HG02759 (cell line): ENCODE data around the gene MTM1.

Source experiments
- ATAC-seq: cut with Tn5 transposase; IDR thresholded peaks from one replicate; pipeline ENCODE4 v1.9.1; 2021; ENCODE audit warnings: mild to moderate bottlenecking, moderate library complexity; ENCODE audit not compliant: unreplicated experiment

MTM1 gene

DNA sequence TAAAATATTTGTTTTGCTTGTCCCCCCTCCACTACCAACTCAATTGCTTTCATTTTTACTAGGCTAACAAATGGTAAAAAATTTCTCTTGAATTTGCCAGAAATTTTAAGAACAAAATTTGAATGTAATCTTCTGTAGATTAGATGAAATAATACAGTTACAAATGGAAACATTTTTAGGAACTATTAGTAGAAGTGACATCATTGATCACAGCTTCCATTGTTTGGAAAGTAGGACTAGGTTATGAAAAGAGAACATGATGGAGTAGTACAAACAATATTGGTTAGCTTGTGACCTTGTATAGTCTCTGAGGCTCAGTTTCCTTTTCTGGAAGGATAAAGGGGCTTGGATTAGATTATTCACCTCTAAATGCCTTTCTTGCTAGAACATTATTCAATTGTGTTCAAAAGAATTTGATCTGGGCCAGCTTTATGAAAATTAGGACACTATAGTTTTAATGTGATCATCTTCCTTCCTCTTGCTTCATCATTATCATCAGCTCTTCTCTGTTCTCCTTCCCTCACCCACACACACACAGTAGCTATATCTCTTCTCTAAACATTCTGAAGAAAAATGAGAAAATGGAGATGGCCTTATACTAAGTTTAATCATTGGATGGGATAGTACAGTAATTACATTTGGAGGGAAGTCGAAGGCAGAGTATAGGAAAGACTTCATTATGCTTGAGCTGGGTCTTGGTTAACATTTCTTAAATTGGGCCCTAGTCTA is 134.7 kb downstream of the MTM1 start:
- ATAC-seq = no peak

DNA sequence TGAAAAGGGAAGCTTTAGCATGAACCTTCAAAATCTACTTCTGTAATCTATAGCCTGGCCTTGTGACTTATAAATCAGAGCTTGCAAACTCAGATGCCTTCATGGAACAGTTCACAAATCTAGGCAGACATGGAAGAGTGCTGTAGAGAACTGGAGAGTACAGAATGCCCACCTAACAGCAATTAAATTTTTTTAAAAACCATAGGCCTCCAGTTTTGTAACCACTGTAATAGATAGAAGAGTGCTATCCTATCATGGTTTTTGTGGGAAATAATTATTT is 135.2 kb downstream of the MTM1 start:
- ATAC-seq = no peak

DNA sequence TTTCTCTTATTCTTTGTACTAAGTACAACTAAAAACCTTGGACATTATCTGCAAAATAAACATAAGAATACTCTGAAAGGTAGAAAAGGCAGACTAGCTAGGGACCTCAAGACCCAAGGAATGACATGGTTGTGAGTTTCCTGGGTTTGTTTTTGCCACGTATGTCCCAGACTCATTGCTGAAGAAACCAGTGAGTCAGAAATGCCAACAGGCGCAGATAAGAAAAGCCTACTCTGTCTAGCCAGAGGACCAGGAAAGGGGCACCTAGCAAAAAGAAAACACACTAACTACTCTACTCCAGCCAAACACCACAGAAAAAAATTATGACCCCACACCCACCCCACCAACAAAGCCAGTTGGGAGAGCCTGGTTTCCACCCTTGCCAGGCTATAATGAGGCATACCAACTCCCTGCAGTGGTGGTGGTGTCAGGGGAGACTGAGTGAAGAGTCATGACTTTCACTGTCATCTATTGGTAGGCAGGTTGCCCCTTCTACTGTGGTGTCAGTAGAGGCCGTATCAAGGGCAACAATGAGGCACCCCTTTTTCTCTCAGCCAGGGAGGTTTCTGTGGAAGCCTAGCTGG is 135.7 kb downstream of the MTM1 start:
- no peak for ATAC-seq

DNA sequence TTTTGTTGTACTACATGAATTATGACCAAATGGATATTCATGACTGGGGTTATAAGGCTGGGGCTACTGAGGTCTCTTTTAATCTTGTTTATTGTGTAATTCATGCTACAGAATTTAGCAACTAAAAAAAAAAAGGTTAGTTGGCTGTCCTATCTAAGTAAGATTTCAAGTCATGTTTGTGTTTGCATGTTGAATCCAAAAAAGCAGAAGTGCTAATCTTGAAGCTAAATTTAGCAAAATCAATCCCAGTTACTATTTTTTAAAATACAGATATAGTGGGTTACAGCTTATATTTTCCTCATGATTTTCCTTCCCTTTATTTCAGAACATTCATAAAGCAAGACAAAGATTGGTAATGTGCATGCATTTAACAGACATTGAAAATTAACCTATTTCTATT is 144.2 kb downstream of the MTM1 start:
- ATAC-seq = no peak

DNA sequence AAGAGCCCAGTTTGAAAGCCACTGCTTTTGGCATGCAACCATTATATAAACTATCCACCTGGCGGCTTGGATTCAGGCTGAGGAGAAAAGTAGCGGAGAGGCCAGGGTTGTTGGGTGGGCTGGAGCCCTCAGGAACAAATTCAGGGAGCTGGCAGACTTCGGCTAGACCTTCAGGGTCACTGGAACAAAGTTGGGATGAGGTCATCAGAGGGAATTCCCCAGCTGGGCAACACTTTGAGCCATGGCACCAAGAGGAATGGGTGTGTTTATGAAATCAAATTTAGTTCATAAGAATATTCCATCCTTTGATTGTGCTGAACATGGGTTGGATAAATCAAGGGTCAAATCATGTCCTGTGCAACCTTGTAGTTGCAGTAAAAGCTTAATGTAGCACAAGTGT is 146.8 kb downstream of the MTM1 start:
- ATAC-seq = no peak

DNA sequence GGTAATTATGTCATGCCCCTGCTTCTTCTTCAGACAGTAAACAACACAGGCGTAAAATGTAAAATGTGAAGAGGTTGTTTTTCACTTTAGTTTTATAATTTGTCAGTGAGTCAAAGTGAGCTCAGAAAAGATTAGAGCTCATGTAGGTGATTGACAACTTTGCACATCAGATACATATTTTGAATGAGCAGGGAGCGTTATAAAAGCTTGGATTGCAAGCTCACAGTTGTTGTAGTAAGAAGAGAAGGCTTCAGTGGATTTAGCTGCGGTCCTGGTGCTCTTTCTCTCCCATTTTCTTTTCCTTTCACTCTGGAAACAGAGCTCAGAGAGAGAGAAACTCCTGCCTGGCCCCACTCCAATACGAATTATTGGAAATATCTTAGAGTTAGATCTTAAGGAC is 151.2 kb downstream of the MTM1 start:
- ATAC-seq = no peak
